Suprapubic skin (tissue), 4 donors: ENCODE measurements around the gene SMYD4. TPM values are rescaled to one million over a fixed set of nuclear protein-coding genes. Genes with fewer than 3 reads are reported as not detected.

ENCODE experiments used
- DNase-seq, 2 donors: peaks; one replicate each; pipeline ENCODE4 v3.0.0-alpha.2; 2019; ENCODE audit warnings: low spot score in 2 of 2
- H3K27ac ChIP-seq: fragments of 200-600 bp; sonication (generic); one replicate; pipeline ENCODE4 v1.5.1; 2019
- H3K27me3 ChIP-seq: fragments of 200-600 bp; sonication (generic); one replicate; pipeline ENCODE4 v1.5.1; 2019
- H3K36me3 ChIP-seq: fragments of 200-600 bp; sonication (generic); one replicate; pipeline ENCODE4 v1.5.1; 2019
- H3K4me1 ChIP-seq: fragments of 200-600 bp; sonication (generic); one replicate; pipeline ENCODE4 v1.5.1; 2019
- H3K4me3 ChIP-seq: fragments of 200-600 bp; sonication (generic); one replicate; pipeline ENCODE4 v1.5.1; 2019; ENCODE audit warnings: mild to moderate bottlenecking
- H3K9me3 ChIP-seq: fragments of 200-600 bp; sonication (generic); one replicate; pipeline ENCODE4 v1.5.1; 2019
- CTCF ChIP-seq, 2 donors: fragments of 200-600 bp in 1 of 2; fragments of 450-650 bp in 1 of 2; sonication (generic) in 1 of 2; IDR thresholded peaks; one replicate each; pipeline ENCODE4 v1.5.1; 2016 to 2019; ENCODE audit warnings: antibody characterized with exemption in 2 of 2, mild to moderate bottlenecking in 1 of 2, moderate library complexity in 1 of 2
- EP300 ChIP-seq: sonication (generic); formaldehyde crosslinking; IDR thresholded peaks from one replicate; pipeline ENCODE4 v1.6.1; 2017; ENCODE audit warnings: antibody characterized with exemption
- POLR2A ChIP-seq, 2 donors: fragments of 450-650 bp; IDR thresholded peaks; one replicate each; pipeline ENCODE4 v1.6.1; 2017; ENCODE audit warnings: antibody characterized with exemption in 2 of 2, mild to moderate bottlenecking in 2 of 2, moderate library complexity in 2 of 2
- POLR2AphosphoS5 ChIP-seq, 3 donors: sonication (generic); formaldehyde crosslinking; IDR thresholded peaks; one replicate each; pipeline ENCODE4 v1.6.1; 2017; ENCODE audit warnings: antibody characterized with exemption in 3 of 3
- WGBS: methylation state at CpG from one replicate; pipeline ENCODE4 v1.1.5; 2018; 5-methylcytosine and 5-hydroxymethylcytosine counted together
- total RNA-seq, 4 donors: library from RNA; depleted of rRNA; stranded (reverse); fragments of >200 nt; gene quantifications; one replicate each; pipeline ENCODE4 v1.1.0, GENCODE V29; 2016

SMYD4 gene
- total RNA-seq, 4 donors from 2014 or later, result 6.4 to 31.7 (median 14.3) TPM

- H3K27ac ChIP-seq, result no peak overlapping the region
- no peaks in the 10 kb centered on the region for H3K9me3 ChIP-seq
- H3K4me1 ChIP-seq, result no peaks in the 10 kb centered on the region
- peaks cover 67% of the 10 kb centered on the region for H3K36me3 ChIP-seq
- TF ChIP-seq POLR2AphosphoS5 (IDR thresholded peaks at IDR 0.05) (no peak), CTCF (IDR thresholded peaks at IDR 0.05) (no peak), POLR2A (IDR thresholded peaks at IDR 0.05) (no peak), EP300 (no peak)
- no peak overlapping the region for H3K4me3 ChIP-seq
- no peaks in the 10 kb centered on the region for H3K27me3 ChIP-seq
- WGBS, result 89% methylated on average over 4 of the region's 4 CpGs
- no peak for DNase-seq
Measured at GRCh38 chr17:1872976-1873375, 43.3 kb upstream of the SMYD4 start.

DNA sequence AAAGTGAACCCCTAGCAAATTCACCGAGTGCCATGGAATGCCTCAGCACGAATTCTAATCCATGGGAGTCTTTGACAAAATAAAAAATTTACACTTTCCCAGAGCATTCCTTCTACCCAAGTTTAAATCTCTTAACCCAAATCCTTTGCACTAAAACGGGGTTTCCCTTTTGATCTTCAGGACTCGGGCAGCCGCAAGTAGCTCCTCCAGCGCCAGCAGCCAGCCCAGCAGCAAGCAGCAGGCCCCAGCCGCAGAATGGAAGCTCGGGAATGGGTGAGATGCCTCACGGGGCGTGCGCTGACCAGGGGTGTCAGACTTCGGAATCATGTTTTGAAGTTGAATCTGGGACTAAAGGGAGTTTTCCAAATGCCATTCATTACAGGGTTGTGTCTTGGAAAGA is 42.6 kb upstream of the SMYD4 start:
- WGBS, result 93% methylated on average over 12 of the region's 12 CpGs
- no peak overlapping the region for H3K27ac ChIP-seq
- TF ChIP-seq CTCF (IDR thresholded peaks at IDR 0.05), result no peak
- no peak for TF ChIP-seq EP300
- peaks cover 67% of the 10 kb centered on the region for H3K36me3 ChIP-seq
- no peaks in the 10 kb centered on the region for H3K9me3 ChIP-seq
- DNase-seq, result no peak
- H3K4me3 ChIP-seq, result no peak overlapping the region
- no peaks in the 10 kb centered on the region for H3K4me1 ChIP-seq
- H3K27me3 ChIP-seq, result no peaks in the 10 kb centered on the region

DNA sequence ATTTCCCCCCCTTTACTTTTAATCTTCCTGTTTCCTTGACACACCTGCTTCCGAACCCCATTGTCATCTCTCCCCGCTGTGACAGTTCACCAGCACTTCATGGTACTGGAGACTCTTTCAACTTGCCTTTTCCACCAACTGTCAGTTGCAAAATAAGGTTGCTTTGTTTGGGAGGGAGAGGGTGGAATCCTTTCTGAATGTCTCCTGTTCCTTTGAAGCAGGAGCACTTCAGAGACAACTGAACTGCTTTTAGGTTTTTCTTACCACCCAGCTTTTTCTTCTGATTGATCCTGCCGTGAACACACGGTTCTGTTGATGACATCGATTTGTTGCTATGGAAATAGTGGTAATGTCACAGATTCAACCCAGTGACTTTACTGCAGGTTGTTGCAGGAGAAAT is 42.1 kb upstream of the SMYD4 start:
- H3K4me1 ChIP-seq, result no peaks in the 10 kb centered on the region
- TF ChIP-seq POLR2AphosphoS5 (IDR thresholded peaks at IDR 0.05), result no peak
- no peak for TF ChIP-seq CTCF (IDR thresholded peaks at IDR 0.05)
- TF ChIP-seq EP300, result no peak
- TF ChIP-seq POLR2A (IDR thresholded peaks at IDR 0.05), result no peak
- no peak for DNase-seq
- H3K36me3 ChIP-seq, result peaks cover 62% of the 10 kb centered on the region
- WGBS, result 70% methylated on average over 5 of the region's 5 CpGs
- H3K27ac ChIP-seq, result no peak overlapping the region
- no peak overlapping the region for H3K4me3 ChIP-seq
- no peaks in the 10 kb centered on the region for H3K9me3 ChIP-seq
- no peaks in the 10 kb centered on the region for H3K27me3 ChIP-seq

DNA sequence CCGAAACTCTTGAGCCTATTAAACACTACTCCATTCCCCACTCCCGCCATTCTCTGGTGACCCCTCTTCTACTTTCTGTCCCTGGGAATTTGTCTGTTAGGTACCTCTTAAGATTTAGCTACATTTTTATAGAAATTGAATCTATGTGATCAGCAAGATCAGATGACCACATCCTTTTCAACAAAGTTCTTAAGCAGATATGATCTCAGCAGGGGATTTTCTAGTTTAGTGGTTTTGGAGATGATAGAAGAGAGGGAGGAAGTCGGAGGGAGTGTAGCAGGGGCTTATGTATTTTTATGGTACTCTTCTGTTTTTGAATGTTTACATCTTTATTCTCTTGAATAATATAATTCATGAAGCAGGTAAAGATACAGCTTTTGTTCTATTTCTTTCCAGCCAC is 40.9 kb upstream of the SMYD4 start:
- 72% methylated on average over 3 of the region's 3 CpGs for WGBS
- TF ChIP-seq POLR2A (IDR thresholded peaks at IDR 0.05), result no peak
- no peak for TF ChIP-seq EP300
- no peak for TF ChIP-seq POLR2AphosphoS5 (IDR thresholded peaks at IDR 0.05)
- TF ChIP-seq CTCF (IDR thresholded peaks at IDR 0.05), result no peak
- Histone ChIP-seq H3K27ac (no peak overlapping the region), H3K36me3 (peaks cover 52% of the 10 kb centered on the region), H3K4me1 (no peaks in the 10 kb centered on the region), H3K27me3 (no peaks in the 10 kb centered on the region), H3K4me3 (no peak overlapping the region), H3K9me3 (no peaks in the 10 kb centered on the region)
- no peak for DNase-seq

- Histone ChIP-seq H3K27ac (no peak overlapping the region), H3K27me3 (no peaks in the 10 kb centered on the region), H3K4me3 (no peak overlapping the region), H3K4me1 (no peaks in the 10 kb centered on the region), H3K9me3 (no peaks in the 10 kb centered on the region), H3K36me3 (peaks cover 32% of the 10 kb centered on the region)
- TF ChIP-seq EP300 (no peak), POLR2AphosphoS5 (IDR thresholded peaks at IDR 0.05) (no peak), CTCF (IDR thresholded peaks at IDR 0.05) (no peak), POLR2A (IDR thresholded peaks at IDR 0.05) (no peak)
- WGBS, result 90% methylated on average over 8 of the region's 8 CpGs
- no peak for DNase-seq
Measured at GRCh38 chr17:1868090-1868489, 38.4 kb upstream of the SMYD4 start.
